Measurements from ENCODE around the gene AKT1S1.

Gene AKT1S1

DNA sequence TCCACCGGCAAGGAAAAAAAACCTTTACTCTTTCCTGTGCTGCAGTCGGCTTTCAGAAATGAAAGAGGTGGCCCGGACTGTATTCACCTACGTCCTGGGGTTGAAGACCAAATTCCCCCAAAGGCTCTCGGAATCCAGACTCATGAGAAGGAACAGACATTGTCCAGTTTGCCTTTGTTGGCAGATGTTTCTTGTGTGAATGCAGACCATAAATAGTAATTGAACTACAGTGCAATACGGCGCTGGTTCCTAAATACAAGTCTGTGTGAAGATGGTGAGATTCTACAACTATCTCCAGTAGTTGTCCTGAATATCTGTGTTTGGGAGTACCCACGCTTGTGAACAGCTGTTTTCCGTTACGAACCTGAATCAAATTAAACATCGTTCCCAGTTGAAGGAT, 37.4 kb downstream of the AKT1S1 start:
- no peaks in the 10 kb centered on the region for H3K4me1 ChIP-seq (ENCODE audit: control insufficient read depth, insufficient read depth, low read length)
- CTCF ChIA-PET = interaction anchor here (0.6 kb wide), 1 partner anchor 448 kb away, joined by 5 read pairs; no protein-coding TSS in a partner anchor
- TF ChIP-seq, protein P1, sequence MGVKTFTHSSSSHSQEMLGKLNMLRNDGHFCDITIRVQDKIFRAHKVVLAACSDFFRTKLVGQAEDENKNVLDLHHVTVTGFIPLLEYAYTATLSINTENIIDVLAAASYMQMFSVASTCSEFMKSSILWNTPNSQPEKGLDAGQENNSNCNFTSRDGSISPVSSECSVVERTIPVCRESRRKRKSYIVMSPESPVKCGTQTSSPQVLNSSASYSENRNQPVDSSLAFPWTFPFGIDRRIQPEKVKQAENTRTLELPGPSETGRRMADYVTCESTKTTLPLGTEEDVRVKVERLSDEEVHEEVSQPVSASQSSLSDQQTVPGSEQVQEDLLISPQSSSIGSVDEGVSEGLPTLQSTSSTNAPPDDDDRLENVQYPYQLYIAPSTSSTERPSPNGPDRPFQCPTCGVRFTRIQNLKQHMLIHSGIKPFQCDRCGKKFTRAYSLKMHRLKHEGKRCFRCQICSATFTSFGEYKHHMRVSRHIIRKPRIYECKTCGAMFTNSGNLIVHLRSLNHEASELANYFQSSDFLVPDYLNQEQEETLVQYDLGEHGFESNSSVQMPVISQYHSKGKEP (tag by site-specific recombination; IDR thresholded peaks at IDR 0.05) = no peak
- no peak for TF ChIP-seq ZNF701 (tag by site-specific recombination; IDR thresholded peaks at IDR 0.05)
- no peaks in the 10 kb centered on the region for H3K9me3 ChIP-seq (ENCODE audit: control insufficient read depth, insufficient read depth, low read depth, low read length)
- H3K36me3 ChIP-seq (ENCODE audit: control insufficient read depth in 2 of 2, insufficient read depth in 1 of 2, low read length in 2 of 2) = peaks cover 6 to 66% of the 10 kb centered on the region in 2 experiments
- H3K4me3 ChIP-seq (ENCODE audit: low read depth, low read length) = no peak overlapping the region
- no peak overlapping the region; the same call in 1 of the 2 replicates for H3K27ac ChIP-seq (ENCODE audit: extremely low read depth, low read depth, low read length)
- POLR2A ChIA-PET = interaction anchor here (1.0 kb wide), 1 partner anchor 11 kb away, joined by 3 read pairs; no protein-coding TSS in a partner anchor

DNA sequence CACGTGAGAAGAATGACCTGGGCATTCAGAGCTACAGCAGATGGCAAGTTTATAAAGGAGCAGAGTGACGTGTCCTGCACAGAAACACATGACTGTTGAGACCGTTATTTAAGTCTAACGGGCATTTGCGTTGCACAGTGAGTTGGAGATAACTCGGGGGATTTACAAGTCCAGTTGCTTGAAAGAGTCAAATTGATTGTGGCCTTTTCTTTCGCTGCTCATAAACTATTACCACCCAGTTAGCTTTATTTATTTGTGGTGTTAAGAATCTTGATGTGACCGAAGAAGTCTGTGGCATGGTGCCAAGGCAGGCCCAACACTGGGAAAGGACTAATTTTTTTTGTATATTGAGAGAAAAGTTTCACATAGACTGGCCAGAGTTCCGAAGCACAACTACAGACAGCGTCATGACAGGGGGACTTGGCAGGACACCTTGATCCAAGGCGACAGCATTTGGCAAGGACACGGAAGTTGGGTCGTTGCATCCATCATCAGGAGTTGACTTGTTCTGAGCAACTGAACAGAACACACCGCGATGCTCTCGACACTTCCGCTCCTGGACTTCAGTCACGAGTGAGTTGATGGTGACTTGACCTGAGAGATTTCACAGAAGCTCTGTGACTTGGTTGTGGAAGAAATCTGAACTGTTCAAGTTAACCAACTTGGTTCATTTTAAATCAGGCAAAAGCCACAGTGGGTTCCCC, 38.1 kb downstream of the AKT1S1 start:
- Histone ChIP-seq H3K27ac (ENCODE audit: extremely low read depth, low read depth, low read length) (no peak overlapping the region), H3K9me3 (ENCODE audit: control insufficient read depth, insufficient read depth, low read depth, low read length) (no peaks in the 10 kb centered on the region), H3K36me3 (ENCODE audit: control insufficient read depth in 2 of 2, insufficient read depth in 1 of 2, low read length in 2 of 2) (peaks cover 6 to 72% of the 10 kb centered on the region in 2 experiments), H3K4me3 (ENCODE audit: low read depth, low read length) (no peak overlapping the region), H3K4me1 (ENCODE audit: control insufficient read depth, insufficient read depth, low read length) (no peaks in the 10 kb centered on the region)
- TF ChIP-seq ZFP41 (tag by site-specific recombination; IDR thresholded peaks at IDR 0.05; ENCODE audit: borderline replicate concordance) = no peak
- TF ChIP-seq, protein P2, sequence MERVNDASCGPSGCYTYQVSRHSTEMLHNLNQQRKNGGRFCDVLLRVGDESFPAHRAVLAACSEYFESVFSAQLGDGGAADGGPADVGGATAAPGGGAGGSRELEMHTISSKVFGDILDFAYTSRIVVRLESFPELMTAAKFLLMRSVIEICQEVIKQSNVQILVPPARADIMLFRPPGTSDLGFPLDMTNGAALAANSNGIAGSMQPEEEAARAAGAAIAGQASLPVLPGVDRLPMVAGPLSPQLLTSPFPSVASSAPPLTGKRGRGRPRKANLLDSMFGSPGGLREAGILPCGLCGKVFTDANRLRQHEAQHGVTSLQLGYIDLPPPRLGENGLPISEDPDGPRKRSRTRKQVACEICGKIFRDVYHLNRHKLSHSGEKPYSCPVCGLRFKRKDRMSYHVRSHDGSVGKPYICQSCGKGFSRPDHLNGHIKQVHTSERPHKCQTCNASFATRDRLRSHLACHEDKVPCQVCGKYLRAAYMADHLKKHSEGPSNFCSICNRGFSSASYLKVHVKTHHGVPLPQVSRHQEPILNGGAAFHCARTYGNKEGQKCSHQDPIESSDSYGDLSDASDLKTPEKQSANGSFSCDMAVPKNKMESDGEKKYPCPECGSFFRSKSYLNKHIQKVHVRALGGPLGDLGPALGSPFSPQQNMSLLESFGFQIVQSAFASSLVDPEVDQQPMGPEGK (tag by site-specific recombination; IDR thresholded peaks at IDR 0.05) = no peak
- TF ChIP-seq ZNF169 (tag by site-specific recombination; IDR thresholded peaks at IDR 0.05) = no peak
- no peak for TF ChIP-seq GLI2 (tag by site-specific recombination; IDR thresholded peaks at IDR 0.05; ENCODE audit: borderline replicate concordance, low read depth)
- no peak for TF ChIP-seq ZNF221 (tag by site-specific recombination; IDR thresholded peaks at IDR 0.05; ENCODE audit: borderline replicate concordance)
- no peak for TF ChIP-seq ZNF596 (tag by site-specific recombination; IDR thresholded peaks at IDR 0.05)
- TF ChIP-seq ZNF24 (tag by site-specific recombination; IDR thresholded peaks at IDR 0.05) = no peak
- CTCF ChIA-PET = no interaction called here
- POLR2A ChIA-PET = interaction anchor here (0.8 kb wide), 1 partner anchor 9 kb away, joined by 5 read pairs; no protein-coding TSS in a partner anchor

DNA sequence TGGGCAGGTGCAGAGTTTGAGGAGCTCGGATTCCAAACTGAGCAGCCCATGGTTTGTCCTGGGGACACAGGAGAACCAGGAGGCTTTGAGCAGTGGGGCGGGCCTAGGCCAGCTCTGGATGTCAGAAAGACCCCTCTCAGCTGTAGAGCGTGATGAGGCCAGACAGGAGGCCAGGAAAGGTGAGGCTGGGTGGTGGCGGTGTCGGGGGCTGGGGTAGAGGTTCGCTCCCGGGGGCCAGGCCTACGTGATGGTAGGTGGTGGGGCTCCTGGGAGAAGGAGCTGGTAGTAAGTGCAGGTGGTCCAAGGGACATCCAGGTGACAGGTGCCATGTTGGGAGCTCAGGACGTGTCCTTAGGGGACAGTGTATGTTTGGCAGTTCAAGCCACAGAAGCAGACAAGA, 39.7 kb downstream of the AKT1S1 start:
- no peak overlapping the region for H3K27ac ChIP-seq (ENCODE audit: extremely low read depth, low read depth, low read length)
- no peak overlapping the region for H3K4me3 ChIP-seq (ENCODE audit: low read depth, low read length)
- POLR2A ChIA-PET = interaction anchor here (1.2 to 1.4 kb wide), 3 partner anchors 11 to 28 kb away, joined by 3 to 7 read pairs (median 4); partner anchors contain the start of gene PTOV1
- CTCF ChIA-PET = no interaction called here
- peaks cover 10 to 88% of the 10 kb centered on the region in 2 experiments for H3K36me3 ChIP-seq (ENCODE audit: control insufficient read depth in 2 of 2, insufficient read depth in 1 of 2, low read length in 2 of 2)
- no peaks in the 10 kb centered on the region for H3K9me3 ChIP-seq (ENCODE audit: control insufficient read depth, insufficient read depth, low read depth, low read length)
- H3K4me1 ChIP-seq (ENCODE audit: control insufficient read depth, insufficient read depth, low read length) = no peaks in the 10 kb centered on the region
- TF ChIP-seq, protein P3, sequence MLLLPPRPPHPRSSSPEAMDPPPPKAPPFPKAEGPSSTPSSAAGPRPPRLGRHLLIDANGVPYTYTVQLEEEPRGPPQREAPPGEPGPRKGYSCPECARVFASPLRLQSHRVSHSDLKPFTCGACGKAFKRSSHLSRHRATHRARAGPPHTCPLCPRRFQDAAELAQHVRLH (tag by site-specific recombination; IDR thresholded peaks at IDR 0.05) = no peak
- TF ChIP-seq ZNF777 (tag by site-specific recombination; IDR thresholded peaks at IDR 0.05; ENCODE audit: borderline replicate concordance) = no peak
- no peak for TF ChIP-seq HOXD13 (CRISPR knock-in tag; IDR thresholded peaks at IDR 0.05; ENCODE audit: borderline replicate concordance)
- TF ChIP-seq, protein P4, sequence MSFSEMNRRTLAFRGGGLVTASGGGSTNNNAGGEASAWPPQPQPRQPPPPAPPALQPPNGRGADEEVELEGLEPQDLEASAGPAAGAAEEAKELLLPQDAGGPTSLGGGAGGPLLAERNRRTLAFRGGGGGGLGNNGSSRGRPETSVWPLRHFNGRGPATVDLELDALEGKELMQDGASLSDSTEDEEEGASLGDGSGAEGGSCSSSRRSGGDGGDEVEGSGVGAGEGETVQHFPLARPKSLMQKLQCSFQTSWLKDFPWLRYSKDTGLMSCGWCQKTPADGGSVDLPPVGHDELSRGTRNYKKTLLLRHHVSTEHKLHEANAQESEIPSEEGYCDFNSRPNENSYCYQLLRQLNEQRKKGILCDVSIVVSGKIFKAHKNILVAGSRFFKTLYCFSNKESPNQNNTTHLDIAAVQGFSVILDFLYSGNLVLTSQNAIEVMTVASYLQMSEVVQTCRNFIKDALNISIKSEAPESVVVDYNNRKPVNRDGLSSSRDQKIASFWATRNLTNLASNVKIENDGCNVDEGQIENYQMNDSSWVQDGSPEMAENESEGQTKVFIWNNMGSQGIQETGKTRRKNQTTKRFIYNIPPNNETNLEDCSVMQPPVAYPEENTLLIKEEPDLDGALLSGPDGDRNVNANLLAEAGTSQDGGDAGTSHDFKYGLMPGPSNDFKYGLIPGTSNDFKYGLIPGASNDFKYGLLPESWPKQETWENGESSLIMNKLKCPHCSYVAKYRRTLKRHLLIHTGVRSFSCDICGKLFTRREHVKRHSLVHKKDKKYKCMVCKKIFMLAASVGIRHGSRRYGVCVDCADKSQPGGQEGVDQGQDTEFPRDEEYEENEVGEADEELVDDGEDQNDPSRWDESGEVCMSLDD (tag by site-specific recombination; IDR thresholded peaks at IDR 0.05) = no peak
- TF ChIP-seq ZNF184 (tag by site-specific recombination; IDR thresholded peaks at IDR 0.05) = no peak
- TF ChIP-seq ZNF391 (tag by site-specific recombination; IDR thresholded peaks at IDR 0.05; ENCODE audit: borderline replicate concordance, low read depth) = no peak
- TF ChIP-seq, protein P5, sequence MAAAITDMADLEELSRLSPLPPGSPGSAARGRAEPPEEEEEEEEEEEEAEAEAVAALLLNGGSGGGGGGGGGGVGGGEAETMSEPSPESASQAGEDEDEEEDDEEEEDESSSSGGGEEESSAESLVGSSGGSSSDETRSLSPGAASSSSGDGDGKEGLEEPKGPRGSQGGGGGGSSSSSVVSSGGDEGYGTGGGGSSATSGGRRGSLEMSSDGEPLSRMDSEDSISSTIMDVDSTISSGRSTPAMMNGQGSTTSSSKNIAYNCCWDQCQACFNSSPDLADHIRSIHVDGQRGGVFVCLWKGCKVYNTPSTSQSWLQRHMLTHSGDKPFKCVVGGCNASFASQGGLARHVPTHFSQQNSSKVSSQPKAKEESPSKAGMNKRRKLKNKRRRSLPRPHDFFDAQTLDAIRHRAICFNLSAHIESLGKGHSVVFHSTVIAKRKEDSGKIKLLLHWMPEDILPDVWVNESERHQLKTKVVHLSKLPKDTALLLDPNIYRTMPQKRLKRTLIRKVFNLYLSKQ (tag by site-specific recombination; IDR thresholded peaks at IDR 0.05; ENCODE audit: borderline replicate concordance) = no peak
- TF ChIP-seq, protein P6, sequence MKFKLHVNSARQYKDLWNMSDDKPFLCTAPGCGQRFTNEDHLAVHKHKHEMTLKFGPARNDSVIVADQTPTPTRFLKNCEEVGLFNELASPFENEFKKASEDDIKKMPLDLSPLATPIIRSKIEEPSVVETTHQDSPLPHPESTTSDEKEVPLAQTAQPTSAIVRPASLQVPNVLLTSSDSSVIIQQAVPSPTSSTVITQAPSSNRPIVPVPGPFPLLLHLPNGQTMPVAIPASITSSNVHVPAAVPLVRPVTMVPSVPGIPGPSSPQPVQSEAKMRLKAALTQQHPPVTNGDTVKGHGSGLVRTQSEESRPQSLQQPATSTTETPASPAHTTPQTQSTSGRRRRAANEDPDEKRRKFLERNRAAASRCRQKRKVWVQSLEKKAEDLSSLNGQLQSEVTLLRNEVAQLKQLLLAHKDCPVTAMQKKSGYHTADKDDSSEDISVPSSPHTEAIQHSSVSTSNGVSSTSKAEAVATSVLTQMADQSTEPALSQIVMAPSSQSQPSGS (tag by site-specific recombination; IDR thresholded peaks at IDR 0.05; ENCODE audit: low read depth) = no peak
- no peak for TF ChIP-seq ZXDB (tag by site-specific recombination; IDR thresholded peaks at IDR 0.05)
- TF ChIP-seq REPIN1 (tag by site-specific recombination; IDR thresholded peaks at IDR 0.05; ENCODE audit: low read depth) = no peak
- no peak for TF ChIP-seq KLF8 (tag by site-specific recombination; IDR thresholded peaks at IDR 0.05)
